Kidney tubule cell (primary cell): ENCODE data around the gene FAM222B.
"Not testable (repeated sequence)": the region's sequence is repeated elsewhere in the genome, so short reads cannot be mapped to it uniquely, and the experiment has no call there.

Source experiments
- DNase-seq: peaks from one replicate; pipeline ENCODE4 v3.0.0-alpha.2; 2018; ENCODE audit warnings: low spot score

Gene FAM222B

GRCh38 chr17:28744972-28745785 lies 97.4 kb downstream of the FAM222B start:
- DNase-seq = peak; percentile 63

- peak; percentile 76 for DNase-seq
Observed at GRCh38 chr17:28744104-28744971, 98.3 kb downstream of the FAM222B start.

GRCh38 chr17:28743243-28744103 lies 99.1 kb downstream of the FAM222B start, which contains the start of gene TRAF4:
TRAF4 (plus strand) TSS chr17:28744011; CDS start chr17:28744113, 102 bp downstream.
- peak; percentile 88 for DNase-seq

- no peak for DNase-seq
Observed at GRCh38 chr17:28741358-28742349, 100.9 kb downstream of the FAM222B start.

GRCh38 chr17:28740406-28741357 lies 101.9 kb downstream of the FAM222B start:
- no peak for DNase-seq

- DNase-seq = no peak
Observed at GRCh38 chr17:28738680-28739384, 103.8 kb downstream of the FAM222B start.

GRCh38 chr17:28737770-28738679 lies 104.6 kb downstream of the FAM222B start:
- DNase-seq = peak; percentile 79

- no peak for DNase-seq
Observed at GRCh38 chr17:28737316-28737715, 105.3 kb downstream of the FAM222B start.

- DNase-seq = not testable (repeated sequence)
Observed at GRCh38 chr17:28735913-28736769, 106.4 kb downstream of the FAM222B start.

GRCh38 chr17:28735242-28735722 lies 107.3 kb downstream of the FAM222B start:
- DNase-seq = no peak

GRCh38 chr17:28734712-28735241 lies 107.8 kb downstream of the FAM222B start:
- no peak for DNase-seq

- no peak for DNase-seq
Observed at GRCh38 chr17:28733346-28733745, 109.2 kb downstream of the FAM222B start.

- no peak for DNase-seq
Observed at GRCh38 chr17:28729950-28730330, 112.7 kb downstream of the FAM222B start.

- DNase-seq = peak; percentile 95
Observed at GRCh38 chr17:28728364-28729200, 114.0 kb downstream of the FAM222B start, which contains the start of gene NEK8. NEK8 (plus strand) TSS chr17:28728788; CDS start chr17:28728814, 26 bp downstream.
